GM12891 (cell line): Measurements from ENCODE around the gene ACSL4.
A peak's percentile ranks its signal among the peaks of the same experiment; 100 is the strongest.

Experiments used
- DNase-seq: peaks from one replicate; pipeline ENCODE4 v3.0.0; 2011; ENCODE audit warnings: low spot score; ENCODE audit not compliant: insufficient read length
- FAIRE-seq: peaks from 2 replicates; lab custom pipeline; 2011; peaks lifted over from hg19 to GRCh38; lab: Jason Lieb, UNC
- PAX5 ChIP-seq: IDR thresholded peaks from 2 replicates; pipeline ENCODE4 v1.6.1; 2011; ENCODE audit warnings: low read length, moderate library complexity, mild to moderate bottlenecking; ENCODE audit not compliant: insufficient read depth, severe bottlenecking
- POLR2A ChIP-seq: IDR thresholded peaks from 2 replicates; pipeline ENCODE4 v1.6.1; 2011; ENCODE audit warnings: low read depth, low read length, control low read depth
- POLR2AphosphoS5 ChIP-seq: IDR thresholded peaks from 2 replicates; pipeline ENCODE4 v1.6.1; 2011; ENCODE audit warnings: low read depth, low read length, control low read depth
- POU2F2 ChIP-seq: IDR thresholded peaks from 2 replicates; pipeline ENCODE4 v1.6.1; 2011; ENCODE audit warnings: low read depth, mild to moderate bottlenecking, control low read depth, low read length, moderate library complexity
- SPI1 ChIP-seq: IDR thresholded peaks from 2 replicates; pipeline ENCODE4 v1.6.1; 2011; ENCODE audit warnings: low read depth, low read length, control low read depth
- TAF1 ChIP-seq: IDR thresholded peaks from 2 replicates; pipeline ENCODE4 v1.6.1; 2011; ENCODE audit warnings: low read depth, low read length, control low read depth

The ACSL4 gene

DNA sequence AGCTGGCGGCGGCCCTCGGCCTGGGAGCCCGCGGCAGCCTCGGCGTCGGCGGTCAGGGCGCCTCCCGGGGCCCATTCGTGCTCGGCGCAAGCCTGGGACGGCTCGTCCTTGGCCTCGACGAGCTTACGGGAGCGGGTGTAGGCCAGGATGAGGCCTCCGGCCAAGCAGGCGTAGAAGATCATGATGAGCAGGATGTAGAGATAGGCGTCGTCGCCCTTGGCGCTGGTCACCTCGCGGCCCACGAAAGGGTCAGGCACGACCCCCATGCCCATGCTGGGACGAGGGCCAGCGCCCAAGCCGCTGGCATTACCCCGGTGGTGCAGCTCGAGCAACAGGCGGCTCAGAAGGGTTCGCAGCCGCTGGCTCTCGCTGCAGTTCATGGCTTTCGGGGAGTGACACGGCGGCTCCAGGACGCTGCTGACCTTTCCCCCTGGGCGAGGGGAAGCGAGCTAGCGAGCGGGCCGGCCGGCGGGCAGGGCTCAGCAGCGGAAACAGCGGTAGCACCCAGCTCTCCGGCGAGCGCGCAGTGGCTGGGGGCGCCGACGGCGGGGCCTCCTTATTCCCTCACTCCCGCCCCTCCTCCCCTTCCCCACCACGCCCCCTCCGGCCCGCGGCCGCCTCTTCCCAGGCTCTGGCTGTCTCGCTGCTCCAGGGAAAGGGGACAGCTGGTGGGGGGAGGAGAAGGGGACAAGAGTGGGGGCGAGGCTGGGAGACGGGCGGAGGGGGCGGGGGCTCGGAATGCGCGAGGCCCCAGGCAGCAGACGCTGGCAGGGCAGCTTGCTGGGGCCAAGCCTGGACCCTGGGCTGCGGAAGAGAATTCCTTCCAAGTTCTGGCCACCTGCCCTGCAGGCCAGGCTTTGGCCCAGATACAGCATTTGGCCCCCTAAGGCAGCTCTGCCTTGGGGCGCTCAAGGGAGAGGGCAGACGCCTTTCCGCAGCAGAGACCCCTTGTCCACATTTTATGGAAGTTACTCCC, 108.1 kb downstream of the ACSL4 start, which contains the start of gene KCNE5:
KCNE5 (minus strand) TSS at position 532 of the 976 bp plus-strand sequence; CDS start at position 380, 152 bp downstream.
- TF ChIP-seq POLR2A (no peak), POLR2AphosphoS5 (no peak), PAX5 (no peak), TAF1 (no peak), SPI1 (no peak), POU2F2 (no peak)
- DNase-seq (no peak), FAIRE-seq (no peak)

DNA sequence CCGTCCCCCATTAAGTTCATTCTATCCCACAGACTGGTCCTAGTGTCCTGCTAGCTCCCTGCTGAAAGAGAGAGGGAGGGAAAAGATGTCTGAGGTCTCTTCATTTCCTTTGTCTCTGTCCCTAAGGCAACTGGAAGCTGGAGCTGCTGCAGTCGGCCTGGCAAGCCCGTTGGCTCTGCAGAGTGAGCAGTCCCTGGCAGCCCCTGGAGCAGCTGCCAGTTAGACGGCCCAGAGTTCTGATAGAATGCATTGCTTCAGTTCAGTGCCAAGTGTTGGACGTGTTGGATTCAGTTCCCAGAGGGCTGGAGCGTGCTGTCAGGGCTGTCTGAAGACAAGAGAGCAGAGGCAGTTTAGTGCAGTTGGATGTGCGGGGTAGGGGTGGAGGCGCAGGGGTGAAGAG, 109.1 kb downstream of the ACSL4 start:
- no peak for FAIRE-seq
- DNase-seq = no peak
- TF ChIP-seq TAF1 = no peak
- no peak for TF ChIP-seq POLR2A
- TF ChIP-seq POLR2AphosphoS5 = no peak
- TF ChIP-seq SPI1 = no peak
- TF ChIP-seq PAX5 = no peak
- TF ChIP-seq POU2F2 = no peak

GRCh38 chrX:109622270-109622669, 110.8 kb downstream of the ACSL4 start:
- FAIRE-seq (no peak), DNase-seq (no peak)
- TF ChIP-seq PAX5 = no peak
- TF ChIP-seq POLR2AphosphoS5 = no peak

GRCh38 chrX:109619771-109620170, 113.3 kb downstream of the ACSL4 start:
- FAIRE-seq = peak; percentile 13
- no peak for TF ChIP-seq POU2F2
- no peak for TF ChIP-seq TAF1

GRCh38 chrX:109614951-109615350, 118.1 kb downstream of the ACSL4 start:
- DNase-seq = no peak
- no peak for FAIRE-seq

More at GRCh38 chrX:109619771-109620170, 113.3 kb downstream of the ACSL4 start:
- no peak for DNase-seq

GRCh38 chrX:109601486-109601885, 131.6 kb downstream of the ACSL4 start:
- no peak for FAIRE-seq
- no peak for DNase-seq
- TF ChIP-seq POLR2AphosphoS5 = no peak
- TF ChIP-seq TAF1 = no peak
- no peak for TF ChIP-seq POU2F2

More at GRCh38 chrX:109614951-109615350, 118.1 kb downstream of the ACSL4 start:
- TF ChIP-seq POLR2A = no peak
- no peak for TF ChIP-seq TAF1
- no peak for TF ChIP-seq POLR2AphosphoS5
- TF ChIP-seq PAX5 = no peak
- no peak for TF ChIP-seq SPI1
- TF ChIP-seq POU2F2 = no peak

- TF ChIP-seq POLR2A (no peak), POU2F2 (no peak), POLR2AphosphoS5 (no peak), TAF1 (no peak), PAX5 (no peak), SPI1 (no peak)
- DNase-seq (no peak), FAIRE-seq (no peak)
Observed at GRCh38 chrX:109600237-109600651, 132.8 kb downstream of the ACSL4 start.

GRCh38 chrX:109596015-109596414, 137.0 kb downstream of the ACSL4 start:
- DNase-seq = no peak
- no peak for FAIRE-seq
- TF ChIP-seq TAF1 = no peak
- TF ChIP-seq POU2F2 = no peak
- TF ChIP-seq POLR2AphosphoS5 = no peak
- TF ChIP-seq PAX5 = no peak
- TF ChIP-seq POLR2A = no peak
- TF ChIP-seq SPI1 = no peak
